Kidney (tissue), 14 donors: ENCODE results near the gene DHRS7B. TPM values are rescaled to one million over a fixed set of nuclear protein-coding genes. Genes with fewer than 3 reads are reported as not detected.
"Not testable (repeated sequence)": the region's sequence is repeated elsewhere in the genome, so short reads cannot be mapped to it uniquely, and the experiment has no call there.

Experiments
- DNase-seq, 5 donors: peaks; one replicate each; pipeline ENCODE4 v3.0.0-alpha.2; 2013 to 2020
- FAIRE-seq: peaks from 2 replicates; lab custom pipeline; 2012; peaks lifted over from hg19 to GRCh38; lab: Jason Lieb, UNC
- H3K27ac ChIP-seq, 2 donors: one replicate each; pipeline ENCODE4 v1.7.0; 2013; ENCODE audit warnings: low read depth in 2 of 2, low read length in 2 of 2, inconsistent platforms in 1 of 2
- H3K27me3 ChIP-seq: one replicate; pipeline ENCODE4 v1.7.1; 2013; ENCODE audit warnings: low read length, inconsistent platforms; ENCODE audit not compliant: control insufficient read depth, insufficient read depth
- H3K36me3 ChIP-seq, 3 donors: one replicate each; pipeline versions ENCODE4 v1.7.0 to v1.7.1; 2013; ENCODE audit warnings: low read length in 3 of 3, control low read depth in 1 of 3, inconsistent platforms in 1 of 3; ENCODE audit not compliant: insufficient read depth in 3 of 3, control insufficient read depth in 2 of 3
- H3K4me1 ChIP-seq, 3 donors: one replicate each; pipeline versions ENCODE4 v1.7.0 to v1.7.1; 2013; ENCODE audit warnings: low read length in 3 of 3, inconsistent platforms in 1 of 3, low read depth in 1 of 3; ENCODE audit not compliant: control insufficient read depth in 2 of 3, insufficient read depth in 2 of 3
- H3K4me3 ChIP-seq, 3 donors: one replicate each; pipeline versions ENCODE4 v1.7.0 to v1.8.1; 2013; ENCODE audit warnings: low read length in 3 of 3, control low read depth in 1 of 3, inconsistent platforms in 1 of 3
- H3K9ac ChIP-seq, 3 donors: one replicate each; pipeline versions ENCODE4 v1.7.0 to v1.7.1; 2013; ENCODE audit warnings: low read length in 3 of 3, control low read depth in 1 of 3, inconsistent platforms in 1 of 3
- H3K9me3 ChIP-seq, 3 donors: one replicate each; pipeline versions ENCODE4 v1.7.0 to v1.7.1; 2013; ENCODE audit warnings: low read length in 3 of 3, control low read depth in 1 of 3, inconsistent platforms in 1 of 3; ENCODE audit not compliant: control insufficient read depth in 2 of 3, insufficient read depth in 1 of 3
- CTCF ChIP-seq: IDR thresholded peaks from 3 replicates; pipeline ENCODE4 v1.5.1; 2012; ENCODE audit warnings: mild to moderate bottlenecking, moderate library complexity, borderline replicate concordance; ENCODE audit not compliant: insufficient read depth; ENCODE audit errors: extremely low read depth
- intact Hi-C: fragments of 100-400 bp; cut with DNase I; formaldehyde crosslinking; loops from one replicate; pipeline ENCODE4 v1.11.1; 2022
- polyA plus RNA-seq: library from polyadenylated mRNA; stranded (reverse); fragments of 350-450 nt; fragmentation: Illumina TruSeq; extraction: RNeasy Lipid Tissue Mini Kit (QIAGEN cat#74804); gene quantifications from one replicate; pipeline ENCODE4 v1.2.3, GENCODE V29; 2014; ENCODE audit warnings: low read depth, low replicate concordance; ENCODE audit not compliant: insufficient read depth
- total RNA-seq: library from RNA; stranded (reverse); fragmentation: NEBNext Ultra II Directional; extraction: Animal tissue kit (Norgen Biotek cat#: 25700); gene quantifications from one replicate; pipeline ENCODE4 v1.2.1, GENCODE V29; 2021
- donor health status: control.
- donor health status: control.
- donor health status: control.
- donor health status: control.
- donor health status: control.
- donor health status: DM: yes; HTN: yes; CAD: no.
- donor health status: Normal renal cell carcinoma (clear cell type).

DHRS7B gene
- total and polyA plus RNA-seq, 2 donors from 2014 or later: 19.9 to 58.8 TPM

DNA sequence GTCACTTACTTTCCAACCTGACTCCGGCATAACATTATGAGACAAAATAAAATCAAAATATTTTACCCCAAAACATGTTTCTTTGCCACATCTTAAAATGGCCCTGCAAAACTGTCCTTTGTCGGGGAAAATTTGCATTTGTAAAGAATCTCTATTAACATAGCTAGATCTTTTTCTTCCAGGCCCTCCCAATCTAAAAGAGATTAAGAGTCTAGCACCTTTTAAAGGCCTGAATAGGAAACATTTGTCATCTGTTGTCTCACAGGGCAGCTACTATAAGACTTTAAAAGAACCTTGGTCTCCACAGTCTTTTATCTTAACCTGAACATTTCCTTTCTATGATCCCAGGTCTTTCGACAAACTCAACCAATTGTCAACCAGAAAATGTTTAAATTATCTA lies 18.1 kb upstream of the DHRS7B start:
- intact Hi-C loops: no loop called here
- Histone ChIP-seq H3K9me3 (no peaks in the 10 kb centered on the region), H3K4me3 (no peak overlapping the region), H3K4me1 (no peaks in the 10 kb centered on the region), H3K36me3 (no peaks in the 10 kb centered on the region), H3K27ac (no peak overlapping the region), H3K9ac (no peak overlapping the region), H3K27me3 (no peaks in the 10 kb centered on the region)
- DNase-seq (no peak), FAIRE-seq (no peak)
- no peak for TF ChIP-seq CTCF

- H3K27ac ChIP-seq: no peak overlapping the region
- DNase-seq (no peak), FAIRE-seq (no peak)
- intact Hi-C loops: no loop called here
- no peaks in the 10 kb centered on the region for H3K4me1 ChIP-seq
- TF ChIP-seq CTCF: no peak
- H3K27me3 ChIP-seq: no peaks in the 10 kb centered on the region
- no peak overlapping the region for H3K9ac ChIP-seq
- H3K4me3 ChIP-seq: no peak overlapping the region
- no peaks in the 10 kb centered on the region for H3K9me3 ChIP-seq
- no peaks in the 10 kb centered on the region for H3K36me3 ChIP-seq
Measured at GRCh38 chr17:21113049-21113690, 13.6 kb upstream of the DHRS7B start.

DNA sequence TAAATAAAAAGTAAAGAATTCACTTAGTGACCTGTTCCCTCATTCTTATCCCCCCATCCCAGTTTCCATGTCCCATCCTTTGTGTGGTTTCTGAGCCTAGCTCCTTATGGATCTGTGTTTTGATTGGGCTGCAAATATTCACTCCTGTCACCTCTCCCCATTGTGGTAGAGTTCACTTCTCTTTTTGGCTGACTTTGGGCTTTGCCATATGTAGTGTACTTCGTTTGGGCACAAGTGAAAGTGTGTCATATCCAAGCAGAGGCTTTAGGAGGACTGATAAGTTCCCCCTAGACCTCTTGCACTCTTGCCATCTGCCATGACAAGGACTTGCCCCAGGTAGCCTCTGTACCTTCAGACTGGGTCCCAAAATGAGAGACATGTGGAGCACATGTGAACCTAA lies 13.0 kb upstream of the DHRS7B start:
- TF ChIP-seq CTCF: no peak
- Histone ChIP-seq H3K27me3 (no peaks in the 10 kb centered on the region), H3K9me3 (no peaks in the 10 kb centered on the region), H3K4me1 (no peaks in the 10 kb centered on the region), H3K4me3 (no peak overlapping the region), H3K36me3 (no peaks in the 10 kb centered on the region), H3K9ac (no peak overlapping the region), H3K27ac (no peak overlapping the region)
- no peak for DNase-seq
- intact Hi-C loops: no loop called here
- FAIRE-seq: no peak

DNA sequence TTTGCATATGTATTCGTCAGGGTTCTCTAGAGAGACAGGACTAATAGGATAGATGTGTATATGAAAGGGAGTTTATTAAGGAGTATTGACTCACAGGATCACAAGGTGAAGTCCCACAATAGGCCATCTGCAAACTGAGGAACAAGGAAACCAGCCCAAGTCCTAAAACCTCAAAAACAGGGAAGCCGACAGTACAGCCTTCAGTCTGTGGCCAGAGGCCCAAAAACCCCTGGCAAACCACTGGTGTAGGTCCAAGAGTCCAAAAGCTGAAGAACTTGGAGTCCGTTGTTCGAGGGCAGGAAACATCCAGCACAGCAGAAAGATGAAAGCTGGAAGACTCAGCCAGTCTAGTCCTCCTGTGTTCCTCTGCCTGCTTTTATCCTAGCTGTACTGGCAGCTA lies 12.0 kb upstream of the DHRS7B start:
- intact Hi-C loops, H3K4me3 ChIP-seq, H3K27ac ChIP-seq, FAIRE-seq, H3K27me3 ChIP-seq, H3K9ac ChIP-seq, DNase-seq, H3K4me1 ChIP-seq, H3K36me3 ChIP-seq, H3K9me3 ChIP-seq: not testable (repeated sequence)
